Endothelial cell of umbilical vein (primary cell): Measurements from ENCODE around the gene PSME4. TPM values are rescaled to one million over a fixed set of nuclear protein-coding genes. Genes with fewer than 3 reads are reported as not detected.
A peak's percentile ranks its signal among the peaks of the same experiment; 100 is the strongest.

Experiments
- BruUV-seq: library from RNA; stranded (reverse); fragments of 400-500 nt; replicated peaks from 2 replicates; lab custom pipeline; 2021; lab: Mats Ljungman, UMichigan
- CTCF ChIA-PET: fragments of 300-600, 350-600 bp; sonication (Branson Sonifier 250); formaldehyde crosslinking; loops from one replicate; lab custom pipeline; 2021; ENCODE audit warnings: antibody characterized with exemption, inconsistent platforms; lab: Charles Lee
- POLR2A ChIA-PET: fragments of 300-600, 350-600 bp; sonication (Branson Sonifier 250); formaldehyde crosslinking; loops from one replicate; lab custom pipeline; 2021; ENCODE audit warnings: antibody characterized with exemption, inconsistent platforms; lab: Charles Lee
- DNase-seq: peaks from one replicate; pipeline ENCODE4 v3.0.0-alpha.2; 2011; ENCODE audit warnings: low read depth, low spot score
- FAIRE-seq: peaks from 2 replicates; lab custom pipeline; 2011; peaks lifted over from hg19 to GRCh38; lab: Jason Lieb, UNC
- H2AFZ ChIP-seq: 2 replicates; pipeline ENCODE4 v1.6.0; 2012; ENCODE audit warnings: low read depth, low read length, control low read depth, inconsistent platforms
- H3K27ac ChIP-seq: 2 replicates; pipeline ENCODE4 v1.5.1; 2011; ENCODE audit warnings: low read depth, mild to moderate bottlenecking, control low read depth, low read length, moderate library complexity; ENCODE audit not compliant: insufficient read depth
- H3K27me3 ChIP-seq, 2 experiments: 2 replicates each; pipeline versions ENCODE4 v1.6.0 to v1.6.1; 2011; ENCODE audit warnings: low read length in 2 of 2, mixed read lengths in 1 of 2; ENCODE audit not compliant: control insufficient read depth in 2 of 2, insufficient read depth in 2 of 2
- H3K36me3 ChIP-seq, 2 experiments: 2 replicates in 1 of 2; 3 replicates in 1 of 2; pipeline ENCODE4 v1.5.1; 2011; ENCODE audit warnings: low read length in 2 of 2, mild to moderate bottlenecking in 1 of 2, moderate library complexity in 1 of 2; ENCODE audit not compliant: control insufficient read depth in 2 of 2, insufficient read depth in 2 of 2; ENCODE audit errors: extremely low read depth in 1 of 2
- H3K4me1 ChIP-seq: 3 replicates; pipeline ENCODE4 v1.5.1; 2011; ENCODE audit warnings: mild to moderate bottlenecking, low read length; ENCODE audit not compliant: control insufficient read depth, insufficient read depth; ENCODE audit errors: extremely low read depth
- H3K4me2 ChIP-seq: 2 replicates; pipeline ENCODE4 v1.6.1; 2011; ENCODE audit warnings: low read length, control low read depth, mixed read lengths; ENCODE audit not compliant: insufficient read depth
- H3K4me3 ChIP-seq, 3 experiments: fragments of 200-600 bp in 1 of 3; sonication (generic), shearing (Covaris generic) in 1 of 3; replicated peaks in 1 of 3; 2 replicates each; pipeline ENCODE4 v1.5.1; 2011 to 2016; ENCODE audit warnings: control low read depth in 3 of 3, low read length in 3 of 3, mild to moderate bottlenecking in 2 of 3, inconsistent platforms in 1 of 3, low read depth in 1 of 3, moderate library complexity in 1 of 3; ENCODE audit not compliant: insufficient read depth in 1 of 3
- H3K79me2 ChIP-seq: 2 replicates; pipeline ENCODE4 v1.6.0; 2012; ENCODE audit warnings: low read length, inconsistent platforms; ENCODE audit not compliant: control insufficient read depth, insufficient read depth
- H3K9ac ChIP-seq: replicated peaks from 2 replicates; pipeline ENCODE3; 2011; ENCODE audit warnings: low read length, control low read depth; ENCODE audit not compliant: insufficient read depth; ENCODE audit errors: extremely low read depth
- H3K9me1 ChIP-seq: replicated peaks from 3 replicates; pipeline ENCODE4 v1.6.0; 2011; ENCODE audit warnings: mild to moderate bottlenecking, low read length; ENCODE audit not compliant: control insufficient read depth, insufficient read depth; ENCODE audit errors: extremely low read depth
- H3K9me3 ChIP-seq: replicated peaks from 2 replicates; pipeline ENCODE4 v1.5.1; 2012; ENCODE audit warnings: low read length, inconsistent platforms; ENCODE audit not compliant: control insufficient read depth, insufficient read depth
- H4K20me1 ChIP-seq: replicated peaks from 2 replicates; pipeline ENCODE3; 2011; ENCODE audit warnings: mild to moderate bottlenecking, low read length; ENCODE audit not compliant: control insufficient read depth, insufficient read depth; ENCODE audit errors: extremely low read depth
- CTCF ChIP-seq, 2 donors: IDR thresholded peaks; 1 replicate in 1 of 2; 2 replicates in 1 of 2; pipeline ENCODE4 v1.5.1; 2011; ENCODE audit warnings: low read length in 2 of 2, mild to moderate bottlenecking in 2 of 2, moderate library complexity in 2 of 2, control low read depth in 1 of 2, inconsistent platforms in 1 of 2, low read depth in 1 of 2; ENCODE audit not compliant: insufficient read depth in 1 of 2; ENCODE audit errors: extremely low read depth in 1 of 2
- EZH2 ChIP-seq: IDR thresholded peaks from 2 replicates; pipeline ENCODE4 v1.6.1; 2012; ENCODE audit warnings: borderline replicate concordance, low read depth, mild to moderate bottlenecking, moderate library complexity, low read length, inconsistent platforms; ENCODE audit not compliant: severe bottlenecking
- FOS ChIP-seq: IDR thresholded peaks from 2 replicates; pipeline ENCODE4 v1.6.1; 2011; ENCODE audit warnings: mild to moderate bottlenecking, low read length, moderate library complexity, borderline replicate concordance; ENCODE audit not compliant: insufficient read depth
- GATA2 ChIP-seq: IDR thresholded peaks from 2 replicates; pipeline ENCODE4 v1.7.0; 2011; ENCODE audit warnings: low read depth, mild to moderate bottlenecking, moderate library complexity, mixed read lengths, low read length; ENCODE audit not compliant: insufficient read length, insufficient read depth
- JUN ChIP-seq: IDR thresholded peaks from 2 replicates; pipeline ENCODE4 v1.6.1; 2011; ENCODE audit warnings: borderline replicate concordance, low read depth; ENCODE audit not compliant: insufficient read length, insufficient read depth
- MAX ChIP-seq: IDR thresholded peaks from 2 replicates; pipeline ENCODE4 v1.6.1; 2011; ENCODE audit not compliant: insufficient read depth, insufficient read length
- MYC ChIP-seq: IDR thresholded peaks from one replicate; pipeline ENCODE4 v1.6.1; 2011; ENCODE audit warnings: mild to moderate bottlenecking, low read depth, low read length
- POLR2A ChIP-seq: IDR thresholded peaks from 2 replicates; pipeline ENCODE4 v1.6.1; 2012; ENCODE audit warnings: low read depth, mild to moderate bottlenecking, control low read depth, low read length
- POLR2AphosphoS5 ChIP-seq: IDR thresholded peaks from 2 replicates; pipeline ENCODE4 v1.6.1; 2012; ENCODE audit warnings: low read depth, mild to moderate bottlenecking, control low read depth, low read length, moderate library complexity; ENCODE audit not compliant: insufficient read depth
- dilution Hi-C: fragments of 300-500 bp; cut with MboI; formaldehyde crosslinking; loops from one replicate; pipeline ENCODE4 v1.15.0; 2019; ENCODE audit warnings: low sequenced_read_pairs; ENCODE audit not compliant: extremely low pct_ligation_motif_present
- intact Hi-C: fragments of 100-400 bp; cut with micrococcal nuclease; formaldehyde crosslinking; loops from one replicate; pipeline ENCODE4 v1.10.0; 2022
- polyA plus RNA-seq, 4 experiments: library from polyadenylated mRNA; depleted of rRNA in 3 of 4; stranded (reverse) in 3 of 4; unstranded in 1 of 4; fragments of >200 nt; gene quantifications; 2 replicates each; pipeline versions ENCODE4 v1.2.1 to v1.2.3, GENCODE V29; 2011 to 2012; ENCODE audit warnings: missing spikeins in 1 of 4
- total RNA-seq: library from RNA; stranded (reverse); gene quantifications from 2 replicates; pipeline ENCODE4 v1.2.3, GENCODE V29; 2021

Gene PSME4
- total and polyA plus RNA-seq, 2 donors (not counting 3 experiments of a cell fraction or from before 2014, with no cell fraction given): 24.7 to 82.6 TPM

GRCh38 chr2:53969285-53969967 is 1.4 kb downstream of the PSME4 start:
- H4K20me1 ChIP-seq: no peaks in the 10 kb centered on the region
- TF ChIP-seq EZH2 (no peak), MAX (no peak), FOS (peak; percentile 79), JUN (peak; percentile 66), POLR2AphosphoS5 (peak; percentile 48), GATA2 (no peak), MYC (no peak), CTCF (IDR thresholded peaks at IDR 0.05; ENCODE audit: extremely low read depth in 1 of 2, insufficient read depth in 1 of 2, low read depth in 1 of 2, low read length in 2 of 2) (no peak), POLR2A (peak; percentile 19)
- intact Hi-C loops: loop anchor here (2.0 to 10.0 kb wide), 2 partner anchors 29 to 485 kb away; partner anchors contain the start of gene SPTBN1
- FAIRE-seq: peak; percentile 90
- peak overlapping the region; percentile 81 for H3K27ac ChIP-seq
- ChIA-PET CTCF (interaction anchor here (0.6 to 2.5 kb wide), 5 partner anchors 19 to 735 kb away, joined by 3 to 8 read pairs (median 3); no protein-coding TSS in a partner anchor), POLR2A (interaction anchor here (0.6 to 1.0 kb wide), 3 partner anchors 20 to 70 kb away, joined by 3 to 4 read pairs (median 3); no protein-coding TSS in a partner anchor)
- peaks cover 61% of the 10 kb centered on the region for H3K79me2 ChIP-seq
- DNase-seq: peak; percentile 83
- H2AFZ ChIP-seq: no peak overlapping the region
- peak overlapping the region; percentile 100 for H3K4me2 ChIP-seq
- H3K4me3 ChIP-seq: peak overlapping the region; percentile 73 to 94 (median 93)
- TSS peak; percentile 26 for BruUV-seq
- peak overlapping the region; percentile 91 for H3K9ac ChIP-seq
- H3K9me1 ChIP-seq: no peaks in the 10 kb centered on the region
- peaks cover 17% of the 10 kb centered on the region for H3K4me1 ChIP-seq
- H3K9me3 ChIP-seq: no peaks in the 10 kb centered on the region
- dilution Hi-C loops: no loop called here
- no peaks in the 10 kb centered on the region for H3K36me3 ChIP-seq
- no peaks in the 10 kb centered on the region for H3K27me3 ChIP-seq
